ENCODE data around the gene JAZF1. TPM values are rescaled to one million over a fixed set of nuclear protein-coding genes. Genes with fewer than 3 reads are reported as not detected.

Gene JAZF1
- total and polyA plus RNA-seq, 9 of the 15 experiments (the other 6 are each of a cell fraction or from before 2014, with no cell fraction given) = 0.04 to 0.64 (median 0.11) TPM; not detected in 3

- TF ChIP-seq ZNF398 (CRISPR knock-in tag; IDR thresholded peaks at IDR 0.05) (no peak), ZEB2 (IDR thresholded peaks at IDR 0.05) (no peak), TOE1 (IDR thresholded peaks at IDR 0.05; ENCODE audit: borderline replicate concordance) (no peak), TOE1 (CRISPR knock-in tag; IDR thresholded peaks at IDR 0.05; ENCODE audit: borderline replicate concordance, low read depth) (no peak)
Measured at GRCh38 chr7:28192786-28193585, 12.4 kb upstream of the JAZF1 start (continued).

GRCh38 chr7:28191751-28192150, 11.2 kb upstream of the JAZF1 start:
- Histone ChIP-seq H3K9me1 (ENCODE audit: control insufficient read depth, insufficient read depth, low read length) (no peaks in the 10 kb centered on the region), H3K79me2 (ENCODE audit: control insufficient read depth, insufficient read depth, low read length) (no peaks in the 10 kb centered on the region), H3K27ac (ENCODE audit: extremely low read depth, low read depth, low read length) (no peak overlapping the region), H3K4me1 (replicated peaks in 1 of 2; ENCODE audit: control insufficient read depth in 2 of 2, insufficient read depth in 2 of 2, low read length in 2 of 2) (no peaks in the 10 kb centered on the region), H3K4me2 (ENCODE audit: insufficient read depth, low read length) (no peak overlapping the region), H3K9ac (ENCODE audit: insufficient read depth in 1 of 2, low read depth in 2 of 2, low read length in 2 of 2) (no peak overlapping the region), H3K27me3 (ENCODE audit: control insufficient read depth in 2 of 2, insufficient read depth in 2 of 2, low read length in 2 of 2) (peaks cover 2 to 16% of the 10 kb centered on the region in 2 experiments; a peak in 3 of 5 replicates), H2AFZ (ENCODE audit: low read depth, low read length) (no peak overlapping the region), H3K36me3 (ENCODE audit: control insufficient read depth, insufficient read depth, low read length) (no peaks in the 10 kb centered on the region), H3K9me3 (replicated peaks; ENCODE audit: control insufficient read depth, insufficient read depth, low read depth, low read length) (no peaks in the 10 kb centered on the region), H3K4me3 (no peak overlapping the region), H4K20me1 (replicated peaks; ENCODE audit: control insufficient read depth, insufficient read depth, low read length) (no peaks in the 10 kb centered on the region)
- intact Hi-C loops (cut with micrococcal nuclease) (no loop called here), in situ Hi-C loops (cut with MboI) (no loop called here)
- POLR2A ChIA-PET = no interaction called here
- no peak for DNase-seq (ENCODE audit: extremely low read depth in 1 of 4, low spot score in 3 of 4)
- no TSS peak for BruUV-seq (replicated peaks)
- CTCF ChIA-PET (ENCODE audit: low intra/inter-chr PET ratio) = no interaction called here
- no peak for FAIRE-seq
- ATAC-seq = no peak
- no peak for TF ChIP-seq ZNF655 (CRISPR knock-in tag; IDR thresholded peaks at IDR 0.05)
- TF ChIP-seq CREM (IDR thresholded peaks at IDR 0.05; ENCODE audit: low read depth) = no peak
- no peak for TF ChIP-seq HCFC1 (IDR thresholded peaks at IDR 0.05; ENCODE audit: low read depth, low read length)
- no peak for TF ChIP-seq SRSF1 (IDR thresholded peaks at IDR 0.05; ENCODE audit: low read depth, low read length)
- TF ChIP-seq ZNF511 (CRISPR knock-in tag; IDR thresholded peaks at IDR 0.05) = no peak
- no peak for TF ChIP-seq TRIM25 (IDR thresholded peaks at IDR 0.05; ENCODE audit: borderline replicate concordance)
- no peak for TF ChIP-seq PURB (CRISPR knock-in tag; IDR thresholded peaks at IDR 0.05; ENCODE audit: low read depth)
- TF ChIP-seq IRF2 (CRISPR knock-in tag; IDR thresholded peaks at IDR 0.05) = no peak
- TF ChIP-seq RB1 (IDR thresholded peaks at IDR 0.05; ENCODE audit: low read depth) = no peak
- no peak for TF ChIP-seq STAT5A (IDR thresholded peaks at IDR 0.05; ENCODE audit: borderline replicate concordance, low read length)
- TF ChIP-seq ZKSCAN1 (IDR thresholded peaks at IDR 0.05; ENCODE audit: low read depth, low read length) = no peak
- TF ChIP-seq TCF15 (CRISPR knock-in tag; IDR thresholded peaks at IDR 0.05) = no peak

All from K562 (cell line).